Activated CD8-positive, alpha-beta memory T cell treated with anti-CD3 and anti-CD28 coated beads, Interleukin-2, amount 50 U/mL, for 24 hours (primary cell): ENCODE data around the gene TCTN1.

ENCODE experiments used
- DNase-seq: peaks from one replicate; pipeline ENCODE4 v3.0.0-alpha.2; 2020; ENCODE audit errors: extremely low read depth

Gene TCTN1

DNA sequence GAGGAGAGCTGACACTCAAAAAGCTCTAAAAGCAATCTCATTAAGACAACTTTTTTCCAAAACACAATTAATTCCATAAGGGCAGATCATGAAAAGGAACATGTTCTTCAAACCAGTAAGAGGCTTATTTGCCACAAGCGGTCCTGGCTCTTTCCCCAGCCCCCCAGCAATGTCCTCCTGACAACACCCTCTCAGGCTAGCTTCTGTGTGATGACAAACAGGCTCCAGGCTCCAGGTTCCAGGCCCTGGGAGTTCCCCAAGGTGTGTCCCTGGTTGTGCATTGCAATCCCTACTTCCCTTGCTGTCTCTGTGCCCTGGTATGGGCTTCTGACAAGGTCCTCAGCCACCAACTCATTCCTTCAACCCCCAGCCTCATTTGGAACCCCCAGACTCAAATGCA is 66.1 kb downstream of the TCTN1 start:
- DNase-seq, result no peak

DNA sequence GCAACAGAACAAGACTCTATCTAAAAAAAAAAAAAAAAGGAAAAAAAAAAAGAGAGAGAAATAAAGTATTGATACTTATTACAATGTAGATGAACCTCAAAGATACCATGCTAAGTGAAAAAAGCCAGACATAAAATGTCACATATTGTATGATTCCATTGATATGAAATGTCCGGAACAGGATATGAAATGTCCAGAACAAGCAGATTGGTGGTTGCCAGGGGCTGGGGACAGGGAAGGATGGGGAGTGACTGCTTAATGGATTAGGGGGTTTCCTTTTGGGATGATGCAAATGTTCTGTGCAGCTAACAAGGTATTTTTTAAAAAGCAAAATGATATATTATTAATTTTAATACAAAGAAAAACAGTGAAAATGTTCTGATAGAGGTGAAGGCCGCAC is 70.0 kb downstream of the TCTN1 start:
- no peak for DNase-seq

DNA sequence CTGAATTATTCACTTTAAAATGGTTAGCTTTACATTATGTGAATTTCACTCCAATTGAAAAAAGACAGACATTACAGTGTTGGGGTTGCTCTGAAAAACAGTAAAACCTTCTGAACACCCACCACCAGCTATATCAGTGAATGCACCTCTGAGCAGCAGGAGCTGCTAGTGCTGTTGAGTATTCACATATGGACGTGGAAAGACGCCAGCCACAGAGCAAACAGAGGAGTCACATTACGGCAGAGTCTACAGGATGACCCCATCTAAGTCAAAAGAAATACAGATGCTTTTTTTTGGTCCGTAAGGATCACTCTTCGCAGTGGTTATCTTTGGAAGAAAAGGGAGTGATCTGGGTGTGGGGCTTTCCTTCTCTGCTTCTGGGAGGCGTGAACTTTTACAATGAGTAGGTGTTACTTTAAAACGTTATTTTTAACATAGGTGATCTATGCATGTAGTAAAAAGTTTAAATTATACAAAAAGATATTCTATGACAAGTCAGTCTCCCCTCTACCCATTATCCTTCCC is 70.4 kb downstream of the TCTN1 start:
- no peak for DNase-seq

GRCh38 chr12:110686294-110686903 is 72.5 kb downstream of the TCTN1 start:
- no peak for DNase-seq

DNA sequence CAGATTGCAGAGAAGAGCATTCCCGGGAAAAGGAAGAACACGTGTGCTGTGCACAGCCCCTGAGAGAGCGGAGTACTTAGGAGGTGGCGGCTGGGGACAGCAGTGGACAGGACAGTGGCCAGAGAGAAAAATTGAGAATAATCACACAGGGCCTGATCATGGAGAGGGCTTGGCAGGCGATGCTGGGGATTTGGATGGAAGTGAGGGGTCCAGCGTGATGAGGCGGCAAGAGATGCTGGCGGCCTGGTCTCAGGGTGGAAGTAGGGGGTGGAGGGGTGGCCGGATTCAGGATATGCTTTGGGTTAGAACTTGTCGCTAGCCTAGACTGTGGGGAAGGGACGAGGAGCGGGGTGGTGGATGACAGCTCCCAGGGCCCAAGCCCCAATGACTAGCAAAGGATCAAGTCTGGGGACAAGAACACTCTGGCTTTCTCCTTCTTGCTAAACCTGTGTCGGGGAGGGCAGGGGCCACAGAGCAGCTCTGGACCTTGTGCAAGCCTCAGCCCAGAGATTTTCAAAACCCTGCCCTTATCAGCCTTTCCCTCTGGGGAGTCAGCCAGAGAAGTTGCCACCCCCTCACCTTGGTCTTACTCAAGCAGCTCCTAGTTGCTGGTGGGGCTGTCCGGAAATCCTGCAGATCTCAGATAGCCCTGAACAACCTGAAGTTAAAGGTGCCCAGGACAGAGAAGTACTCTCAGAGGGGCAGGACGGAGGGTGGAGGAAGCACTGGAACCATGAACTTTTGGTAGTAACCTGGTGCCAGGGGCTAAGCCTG is 73.7 kb downstream of the TCTN1 start:
- DNase-seq, result no peak

GRCh38 chr12:110688446-110689280 is 74.7 kb downstream of the TCTN1 start, which contains the start of gene HVCN1:
Gene HVCN1 (minus strand): TSS chr12:110689115. CDS start chr12:110683245, 5,870 bp downstream.
- no peak for DNase-seq

DNA sequence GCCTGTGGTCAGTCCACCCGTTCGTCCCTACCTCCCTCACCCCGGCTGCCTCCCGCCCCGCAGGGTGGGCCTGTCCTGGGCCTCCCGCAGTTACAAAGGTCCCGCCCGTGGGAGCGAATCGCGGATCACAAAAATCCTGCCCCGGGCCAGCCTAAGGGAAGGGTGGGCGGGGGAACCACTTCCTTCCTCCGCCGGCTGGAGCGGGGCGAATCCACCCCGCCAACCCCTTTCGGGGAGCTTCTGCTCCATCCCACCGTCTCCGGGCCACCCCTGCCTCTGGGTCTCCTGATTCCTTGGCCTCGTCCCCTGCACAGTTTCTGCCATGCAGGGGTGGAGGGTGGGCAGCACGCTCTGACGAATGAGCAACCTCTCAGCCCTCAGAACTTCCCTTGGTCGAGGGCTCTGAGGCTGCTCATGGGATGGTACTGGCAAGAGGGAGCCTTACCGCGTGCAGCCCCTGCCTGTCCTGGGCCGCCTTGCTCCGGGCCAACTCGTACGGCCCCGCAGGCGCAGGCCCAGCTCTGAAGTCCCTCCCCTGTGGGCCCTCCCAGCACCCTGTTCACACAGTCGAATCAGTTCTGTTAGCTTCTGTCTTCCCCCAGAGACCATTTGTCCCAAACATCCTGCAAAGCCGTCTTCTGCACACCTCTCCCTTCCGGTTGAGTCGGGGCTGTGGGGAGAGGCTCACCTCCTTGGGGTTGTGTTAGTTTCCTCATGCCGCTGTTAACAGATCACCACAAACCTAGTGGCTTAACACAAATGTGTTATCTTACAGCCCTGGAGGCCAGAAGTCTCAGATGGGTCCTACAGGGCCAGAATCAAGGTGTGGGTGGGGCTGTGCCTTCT is 75.6 kb downstream of the TCTN1 start:
- DNase-seq, result peak; percentile 8

DNA sequence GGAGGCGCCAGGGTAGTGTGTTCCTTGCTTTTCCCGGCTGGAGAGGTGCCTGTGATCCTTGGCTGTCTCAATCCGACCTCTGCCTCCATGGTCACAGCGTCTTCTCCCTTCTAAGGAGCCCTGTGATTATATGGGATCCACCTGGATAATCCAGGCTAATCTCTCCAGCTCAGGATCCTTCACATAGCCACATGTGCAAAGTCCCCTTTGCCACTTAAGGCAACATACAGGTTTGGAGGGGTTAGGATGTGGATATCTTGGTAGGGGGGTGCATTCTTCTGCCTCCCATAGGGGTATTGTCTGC is 76.2 kb downstream of the TCTN1 start:
- DNase-seq, result no peak

DNA sequence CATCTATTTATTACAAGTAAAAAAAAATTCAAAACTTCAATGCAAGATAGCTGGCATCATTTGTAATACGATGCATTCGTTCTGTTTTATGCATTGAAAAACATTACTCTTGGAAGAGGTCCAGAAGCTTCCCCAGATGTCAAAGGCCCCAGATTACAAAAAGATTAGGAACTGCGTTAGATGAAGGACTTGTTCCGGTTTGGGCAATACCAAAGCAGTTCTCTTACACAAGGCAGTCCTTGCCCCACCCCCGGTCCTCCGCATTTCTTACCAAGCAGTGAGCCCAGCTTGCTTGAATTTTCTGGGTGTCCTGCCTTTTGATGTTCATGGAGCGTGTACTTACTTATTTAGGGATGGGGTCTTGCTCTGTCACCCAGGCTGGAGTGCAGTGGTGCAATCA is 79.8 kb downstream of the TCTN1 start:
- DNase-seq, result no peak

- DNase-seq, result no peak
These were observed 80.5 kb downstream of the TCTN1 start for GRCh38 chr12:110694330-110694901.

GRCh38 chr12:110696283-110696682 is 82.4 kb downstream of the TCTN1 start:
- no peak for DNase-seq

DNA sequence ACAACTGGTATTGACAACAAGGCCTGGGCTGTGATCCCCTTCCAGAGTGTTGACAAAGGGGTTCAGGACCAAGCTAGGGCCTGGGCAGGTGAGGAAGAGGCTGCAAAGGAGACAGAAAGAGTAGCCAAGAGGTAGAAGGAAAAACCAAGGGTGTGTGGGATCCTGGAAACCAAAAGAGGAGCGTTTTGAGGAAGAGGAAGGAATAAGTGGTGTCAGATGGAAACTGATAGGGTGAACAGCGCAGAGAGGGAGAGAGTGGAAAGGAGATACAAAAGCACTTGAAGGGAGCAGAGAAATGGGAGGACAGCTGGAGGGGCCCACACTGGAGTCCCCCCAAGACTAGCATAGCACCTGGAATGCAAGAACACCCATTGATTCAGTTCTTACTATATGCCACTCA is 83.3 kb downstream of the TCTN1 start:
- no peak for DNase-seq

DNA sequence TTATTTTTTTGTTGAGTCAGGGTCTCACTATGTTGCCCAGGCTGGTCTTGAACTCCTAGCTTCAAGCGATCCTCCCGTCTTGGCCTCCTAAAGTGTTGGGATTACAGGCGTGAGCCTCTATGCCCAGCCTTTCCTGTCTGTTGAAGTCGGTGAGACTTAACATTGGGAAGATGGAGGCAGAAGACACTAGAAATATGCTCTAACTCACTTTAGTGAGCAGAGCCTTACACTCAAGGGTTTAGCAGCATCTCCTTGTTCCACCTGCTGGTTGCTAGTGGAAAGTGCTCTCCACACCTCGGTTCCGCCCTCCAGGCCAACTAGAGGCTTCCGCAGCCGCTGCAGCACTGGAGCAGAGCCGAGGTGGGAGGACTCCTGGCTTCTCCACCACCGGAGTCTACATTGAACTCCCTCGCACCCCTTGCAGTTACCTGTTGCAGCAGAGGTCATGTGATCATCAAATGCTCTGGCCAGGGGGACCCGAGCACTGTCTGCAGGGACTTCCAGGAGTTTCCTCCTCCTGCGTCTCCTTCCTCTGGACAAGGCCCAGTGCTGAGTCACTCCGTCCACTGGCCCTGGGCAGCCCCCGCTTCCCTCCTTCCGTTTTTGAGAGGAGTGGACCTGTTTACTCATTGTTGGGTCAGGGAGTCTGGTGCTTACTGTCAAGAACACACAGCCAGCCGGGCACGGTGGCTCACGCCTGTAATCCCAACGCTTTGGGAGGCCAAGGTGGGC is 84.4 kb downstream of the TCTN1 start:
- peak; percentile 50 for DNase-seq
